ENCODE results near the gene TNNI2. TPM values are rescaled to one million over a fixed set of nuclear protein-coding genes. Genes with fewer than 3 reads are reported as not detected.

TNNI2 gene
- total and polyA plus RNA-seq, 2 donors (not counting 1 experiment from before 2014, with no cell fraction given) = not detected

DNA sequence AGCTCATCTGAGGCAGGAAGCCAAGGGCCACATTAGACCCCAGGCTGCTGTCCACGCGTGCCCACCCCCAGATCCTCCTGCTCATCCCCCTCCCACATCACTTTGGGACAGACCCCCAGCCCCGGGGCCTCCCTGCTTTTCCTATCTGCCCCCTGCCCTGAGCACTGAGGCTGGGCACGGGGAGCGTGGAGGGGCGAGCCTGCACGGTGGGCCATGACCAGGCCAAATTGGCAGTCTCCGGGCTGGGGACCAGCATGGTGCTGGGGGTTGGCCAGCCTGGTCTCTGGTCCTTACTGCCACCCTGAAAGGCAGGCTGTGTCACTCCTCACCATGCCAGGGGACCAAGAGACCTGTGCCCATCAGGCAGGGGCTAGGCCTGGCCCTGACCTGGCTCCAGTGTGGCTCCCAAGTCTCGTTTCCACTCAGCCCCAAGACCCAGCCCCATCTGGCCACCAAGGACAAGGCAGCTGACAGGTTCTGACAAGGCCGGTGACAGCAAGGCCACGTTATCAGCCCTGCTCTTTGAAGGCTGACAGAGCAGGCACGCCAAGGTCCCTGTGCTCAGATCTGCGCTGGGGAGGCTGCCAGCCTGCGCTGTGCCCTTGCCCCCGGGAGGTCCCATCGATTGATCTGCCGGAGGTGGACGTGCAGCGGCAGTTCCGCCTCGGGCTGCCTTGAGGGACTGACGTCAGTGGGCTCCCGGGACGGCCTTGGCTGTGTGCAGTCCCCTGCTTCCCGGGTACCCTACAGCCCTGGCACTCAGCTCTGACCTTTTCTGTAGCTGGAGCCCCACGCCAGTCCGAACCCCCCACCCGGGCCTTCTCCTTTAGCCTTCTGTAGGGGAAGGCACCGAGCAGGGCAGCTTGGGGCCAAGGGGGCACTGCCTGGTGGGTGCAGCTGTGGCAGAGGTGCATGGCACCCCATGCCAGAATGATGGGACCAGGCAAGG lies 3.6 kb downstream of the TNNI2 start:
- no peak for DNase-seq (ENCODE audit: low read depth in 2 of 2)
- no peaks in the 10 kb centered on the region for H4K20me1 ChIP-seq (ENCODE audit: control insufficient read depth, extremely low read depth, insufficient read depth, low read length)
- H3K79me2 ChIP-seq (ENCODE audit: control insufficient read depth, insufficient read depth, low read length) = no peaks in the 10 kb centered on the region
- H3K27ac ChIP-seq (ENCODE audit: insufficient read depth, low read length) = no peak overlapping the region
- no peaks in the 10 kb centered on the region for H3K27me3 ChIP-seq (ENCODE audit: control insufficient read depth, insufficient read depth, low read length)
- H3K9ac ChIP-seq (ENCODE audit: insufficient read depth, low read length) = no peak overlapping the region
- H3K4me3 ChIP-seq (replicated peaks in 1 of 4; ENCODE audit: control extremely low read depth in 1 of 4, insufficient read depth in 1 of 4, low read depth in 3 of 4, low read length in 4 of 4) = no peak overlapping the region
- H3K9me3 ChIP-seq (ENCODE audit: control insufficient read depth, insufficient read depth, low read depth, low read length) = no peaks in the 10 kb centered on the region
- no peaks in the 10 kb centered on the region for H3K36me3 ChIP-seq (ENCODE audit: control insufficient read depth, insufficient read depth, low read length)
- no peak for TF ChIP-seq EZH2 (IDR thresholded peaks at IDR 0.05; ENCODE audit: low read length, missing control alignments)
- TF ChIP-seq, protein P1, sequence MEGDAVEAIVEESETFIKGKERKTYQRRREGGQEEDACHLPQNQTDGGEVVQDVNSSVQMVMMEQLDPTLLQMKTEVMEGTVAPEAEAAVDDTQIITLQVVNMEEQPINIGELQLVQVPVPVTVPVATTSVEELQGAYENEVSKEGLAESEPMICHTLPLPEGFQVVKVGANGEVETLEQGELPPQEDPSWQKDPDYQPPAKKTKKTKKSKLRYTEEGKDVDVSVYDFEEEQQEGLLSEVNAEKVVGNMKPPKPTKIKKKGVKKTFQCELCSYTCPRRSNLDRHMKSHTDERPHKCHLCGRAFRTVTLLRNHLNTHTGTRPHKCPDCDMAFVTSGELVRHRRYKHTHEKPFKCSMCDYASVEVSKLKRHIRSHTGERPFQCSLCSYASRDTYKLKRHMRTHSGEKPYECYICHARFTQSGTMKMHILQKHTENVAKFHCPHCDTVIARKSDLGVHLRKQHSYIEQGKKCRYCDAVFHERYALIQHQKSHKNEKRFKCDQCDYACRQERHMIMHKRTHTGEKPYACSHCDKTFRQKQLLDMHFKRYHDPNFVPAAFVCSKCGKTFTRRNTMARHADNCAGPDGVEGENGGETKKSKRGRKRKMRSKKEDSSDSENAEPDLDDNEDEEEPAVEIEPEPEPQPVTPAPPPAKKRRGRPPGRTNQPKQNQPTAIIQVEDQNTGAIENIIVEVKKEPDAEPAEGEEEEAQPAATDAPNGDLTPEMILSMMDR (conservative IDR thresholded peaks at IDR 0.05 in 1 of 2, IDR thresholded peaks at IDR 0.05 in 1 of 2; ENCODE audit: low read depth in 1 of 2, low read length in 2 of 2) = no peak
- no peak overlapping the region for H3K4me2 ChIP-seq (ENCODE audit: extremely low read depth, insufficient read depth, low read length)
- H2AFZ ChIP-seq (ENCODE audit: low read length) = no peak overlapping the region
- no peaks in the 10 kb centered on the region for H3K4me1 ChIP-seq (ENCODE audit: control insufficient read depth, extremely low read depth, insufficient read depth, low read length)

DNA sequence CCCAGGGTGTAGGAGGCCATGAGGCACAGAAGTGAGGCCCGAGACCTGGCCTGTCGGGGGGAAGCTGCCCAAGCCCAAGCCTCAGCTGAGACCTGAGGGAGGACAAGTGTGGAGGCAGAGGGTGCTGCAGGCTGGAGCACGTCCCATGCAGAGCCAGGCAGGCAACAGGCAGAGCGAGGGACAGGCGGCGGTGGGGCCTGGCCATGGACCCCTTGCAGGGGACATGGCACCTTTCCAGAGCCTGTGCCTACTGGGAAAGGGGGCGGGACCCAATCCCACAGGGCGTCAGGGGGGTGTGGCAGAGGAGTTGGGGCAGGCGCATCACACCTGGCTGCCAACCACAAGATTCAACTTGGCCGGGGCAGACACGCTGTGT lies 4.3 kb downstream of the TNNI2 start:
- H3K79me2 ChIP-seq (ENCODE audit: control insufficient read depth, insufficient read depth, low read length) = no peaks in the 10 kb centered on the region
- no peaks in the 10 kb centered on the region for H3K27me3 ChIP-seq (ENCODE audit: control insufficient read depth, insufficient read depth, low read length)
- no peak overlapping the region for H3K9ac ChIP-seq (ENCODE audit: insufficient read depth, low read length)
- TF ChIP-seq, protein P1 (conservative IDR thresholded peaks at IDR 0.05 in 1 of 2, IDR thresholded peaks at IDR 0.05 in 1 of 2; ENCODE audit: low read depth in 1 of 2, low read length in 2 of 2) = no peak
- no peak for TF ChIP-seq EZH2 (IDR thresholded peaks at IDR 0.05; ENCODE audit: low read length, missing control alignments)
- H3K4me1 ChIP-seq (ENCODE audit: control insufficient read depth, extremely low read depth, insufficient read depth, low read length) = no peaks in the 10 kb centered on the region
- no peaks in the 10 kb centered on the region for H3K9me3 ChIP-seq (ENCODE audit: control insufficient read depth, insufficient read depth, low read depth, low read length)
- H2AFZ ChIP-seq (ENCODE audit: low read length) = no peak overlapping the region
- no peak overlapping the region for H3K27ac ChIP-seq (ENCODE audit: insufficient read depth, low read length)
- no peak for DNase-seq (ENCODE audit: low read depth in 2 of 2)
- H3K4me3 ChIP-seq (replicated peaks in 1 of 4; ENCODE audit: control extremely low read depth in 1 of 4, insufficient read depth in 1 of 4, low read depth in 3 of 4, low read length in 4 of 4) = no peak overlapping the region
- H3K36me3 ChIP-seq (ENCODE audit: control insufficient read depth, insufficient read depth, low read length) = no peaks in the 10 kb centered on the region
- no peaks in the 10 kb centered on the region for H4K20me1 ChIP-seq (ENCODE audit: control insufficient read depth, extremely low read depth, insufficient read depth, low read length)
- no peak overlapping the region for H3K4me2 ChIP-seq (ENCODE audit: extremely low read depth, insufficient read depth, low read length)

DNA sequence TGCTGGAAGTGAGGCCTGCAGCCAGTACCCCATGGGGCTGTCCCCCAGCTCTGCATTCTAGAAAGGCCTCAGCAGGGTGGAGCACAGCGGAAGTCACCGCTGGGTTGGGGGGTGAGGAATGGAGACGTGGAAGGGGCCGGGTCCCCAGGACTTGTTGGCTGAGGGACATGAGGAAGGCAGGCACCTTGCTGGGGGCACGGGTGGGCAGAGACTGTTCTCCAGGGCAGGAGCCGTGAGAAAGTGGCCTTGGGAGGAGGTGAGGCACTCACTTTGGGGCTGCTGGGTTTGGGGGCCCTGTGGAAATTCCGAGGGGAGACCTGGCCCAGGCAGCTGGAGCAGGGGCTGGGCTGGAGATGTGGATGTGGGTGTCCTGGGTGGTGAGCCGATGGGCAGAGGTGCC lies 5.0 kb downstream of the TNNI2 start:
- no peaks in the 10 kb centered on the region for H4K20me1 ChIP-seq (ENCODE audit: control insufficient read depth, extremely low read depth, insufficient read depth, low read length)
- no peak overlapping the region for H3K27ac ChIP-seq (ENCODE audit: insufficient read depth, low read length)
- no peak overlapping the region for H2AFZ ChIP-seq (ENCODE audit: low read length)
- TF ChIP-seq, protein P1 (conservative IDR thresholded peaks at IDR 0.05 in 1 of 2, IDR thresholded peaks at IDR 0.05 in 1 of 2; ENCODE audit: low read depth in 1 of 2, low read length in 2 of 2) = no peak
- no peak for TF ChIP-seq EZH2 (IDR thresholded peaks at IDR 0.05; ENCODE audit: low read length, missing control alignments)
- H3K9ac ChIP-seq (ENCODE audit: insufficient read depth, low read length) = no peak overlapping the region
- DNase-seq (ENCODE audit: low read depth in 2 of 2) = no peak
- H3K27me3 ChIP-seq (ENCODE audit: control insufficient read depth, insufficient read depth, low read length) = no peaks in the 10 kb centered on the region
- no peak overlapping the region for H3K4me2 ChIP-seq (ENCODE audit: extremely low read depth, insufficient read depth, low read length)
- H3K36me3 ChIP-seq (ENCODE audit: control insufficient read depth, insufficient read depth, low read length) = no peaks in the 10 kb centered on the region
- H3K9me3 ChIP-seq (ENCODE audit: control insufficient read depth, insufficient read depth, low read depth, low read length) = no peaks in the 10 kb centered on the region
- no peaks in the 10 kb centered on the region for H3K79me2 ChIP-seq (ENCODE audit: control insufficient read depth, insufficient read depth, low read length)
- no peak overlapping the region for H3K4me3 ChIP-seq (replicated peaks in 1 of 4; ENCODE audit: control extremely low read depth in 1 of 4, insufficient read depth in 1 of 4, low read depth in 3 of 4, low read length in 4 of 4)
- H3K4me1 ChIP-seq (ENCODE audit: control insufficient read depth, extremely low read depth, insufficient read depth, low read length) = no peaks in the 10 kb centered on the region
